ENCODE measurements around the gene DPCD. TPM values are rescaled to one million over a fixed set of nuclear protein-coding genes. Genes with fewer than 3 reads are reported as not detected.

DPCD gene
- total RNA-seq (2021; fragmentation: NEBNext Ultra II Directional; extraction: Animal tissue kit (Norgen Biotek cat#: 25700)) (18.8 and 21.2 TPM in 2 replicates), polyA plus RNA-seq (2011; rRNA removed) (25.2 and 31.4 TPM in 2 replicates), polyA minus RNA-seq (2011; rRNA and poly(A)+ RNA removed) (10.9 and 16.1 TPM in 2 replicates)
- 46.4 TPM for polyA plus RNA-seq (2011; cell fraction: cytosol; rRNA removed)
- polyA plus RNA-seq (2011; cell fraction: nucleus; rRNA removed): 19.5 TPM
- 31.3 to 40.4 TPM (median 36.3 TPM) in 4 replicates for polyA plus RNA-seq (2012, experiment 1 of 2)
- polyA plus RNA-seq (2012, experiment 2 of 2): 12.0 TPM
- 23.2 TPM for polyA plus RNA-seq (2013, experiment 1 of 2)
- 25.8 TPM for polyA plus RNA-seq (2013, experiment 2 of 2)
- 4.7 TPM for polyA minus RNA-seq (2011; cell fraction: cytosol; rRNA and poly(A)+ RNA removed)
- 6.5 TPM for polyA minus RNA-seq (2011; cell fraction: nucleus; rRNA and poly(A)+ RNA removed)
- long read RNA-seq, experiment 1, transcript DPCD-202 (6 exons, 858 nt): major isoform, 11 of 17 reads
- long read RNA-seq, experiment 1, partial matches to known transcripts: 5 of 17 reads
- long read RNA-seq, experiment 1, other reads (novel, unspliced or antisense): 1 of 17 reads
- long read RNA-seq, experiment 2, transcript DPCD-202 (6 exons, 858 nt): major isoform, 36 of 46 reads
- long read RNA-seq, experiment 2, partial matches to known transcripts: 4 of 46 reads
- long read RNA-seq, experiment 2, other reads (novel, unspliced or antisense): 6 of 46 reads

- H3K14ac ChIP-seq (ENCODE audit: insufficient read length): no peak within 1 kb of the TSS
- H4K8ac ChIP-seq (ENCODE audit: extremely low read depth, insufficient read depth, low read length): peak within 1 kb of the TSS; percentile 92
- no peak within 1 kb of the TSS for H2BK20ac ChIP-seq (ENCODE audit: low read length)
- peak within 1 kb of the TSS; percentile 52 to 71 (median 67); a peak in 6 of 7 replicates for H3K9ac ChIP-seq (replicated peaks in 1 of 4; ENCODE audit: extremely low read depth in 1 of 4, low read depth in 3 of 4, low read length in 3 of 4)
- H3K23me2 ChIP-seq (ENCODE audit: low read depth, low read length): peaks cover 8% of the 10 kb centered on the region
- H3K9me3 ChIP-seq (ENCODE audit: insufficient read depth in 2 of 2, low read depth in 1 of 2, low read length in 1 of 2): no peaks in the 10 kb centered on the region
- no peak within 1 kb of the TSS for H2AK5ac ChIP-seq (ENCODE audit: low read depth, low read length)
- peaks cover 0 to 8% of the 10 kb centered on the region in 2 experiments; a peak in 1 of 4 replicates for H3K79me2 ChIP-seq (ENCODE audit: control insufficient read depth in 1 of 2, insufficient read depth in 2 of 2, low read length in 2 of 2)
- FAIRE-seq: peak; percentile 78
- H4K5ac ChIP-seq (ENCODE audit: insufficient read length, low read depth, low read length): peak within 1 kb of the TSS; percentile 94
- H4K91ac ChIP-seq (replicated peaks; ENCODE audit: insufficient read length, low read length): peak within 1 kb of the TSS; percentile 97
- no peaks in the 10 kb centered on the region for H3K27me3 ChIP-seq (replicated peaks in 1 of 4; ENCODE audit: control insufficient read depth in 3 of 4, extremely low read depth in 1 of 4, insufficient read depth in 3 of 4, low read length in 3 of 4)
- H2BK120ac ChIP-seq (replicated peaks; ENCODE audit: low read depth, low read length): no peak within 1 kb of the TSS
- H3K79me1 ChIP-seq (ENCODE audit: low read depth, low read length): no peaks in the 10 kb centered on the region; the same call in 1 of the 2 replicates
- 0 out of 2 replicates have a peak within 1 kb of the TSS, but pooled peaks have one; percentile 51 for H2AFZ ChIP-seq (ENCODE audit: low read length)
- H3K56ac ChIP-seq (replicated peaks; ENCODE audit: insufficient read length, low read depth, low read length): peak within 1 kb of the TSS; percentile 85
- peak within 1 kb of the TSS; percentile 21 for H3K4ac ChIP-seq (replicated peaks; ENCODE audit: insufficient read length, low read depth, low read length)
- no peak within 1 kb of the TSS for H3K27ac ChIP-seq (ENCODE audit: low read depth, low read length)
- peak within 1 kb of the TSS; percentile 81 to 94 for H3K4me2 ChIP-seq (ENCODE audit: insufficient read depth in 1 of 2, low read depth in 2 of 2, low read length in 2 of 2)
- peaks cover 0 to 5% (median 4%) of the 10 kb centered on the region in 4 experiments; a peak in 6 of 7 replicates for H3K4me1 ChIP-seq (replicated peaks in 1 of 4; ENCODE audit: control insufficient read depth in 3 of 4, insufficient read depth in 4 of 4, low read length in 3 of 4)
- H4K20me1 ChIP-seq (replicated peaks in 1 of 2; ENCODE audit: control insufficient read depth in 1 of 2, insufficient read depth in 2 of 2, low read length in 2 of 2): peaks cover 0 to 1% of the 10 kb centered on the region in 2 experiments
- peak; percentile 75 to 95 for DNase-seq (ENCODE audit: low read depth in 1 of 2, low spot score in 2 of 2)
- WGBS, 2 experiments (ENCODE audit: extremely low coverage in 1 of 2, insufficient coverage in 1 of 2, insufficient read length in 1 of 2, insufficient replicate concordance in 2 of 2, low coverage in 1 of 2, low lambda C conversion rate in 2 of 2, missing lambda C conversion rate in 1 of 2): 3% methylated on average over 47 of the region's 50 CpGs; no CpG with 5 or more reads in 1 of the 2 experiments
- H3K23ac ChIP-seq (ENCODE audit: insufficient read length): no peak within 1 kb of the TSS
- CTCF ChIA-PET (ENCODE audit: partially characterized antibody): interaction anchor here (0.8 to 5.7 kb wide), 14 partner anchors 13 to 374 kb away, joined by 3 to 30 read pairs (median 3); partner anchors contain the start of gene NPM3
- H2BK12ac ChIP-seq (ENCODE audit: low read depth, low read length): 0 out of 2 replicates have a peak within 1 kb of the TSS, but pooled peaks have one; percentile 1
- H2BK15ac ChIP-seq (ENCODE audit: low read length): peak within 1 kb of the TSS; percentile 99; the same call in 1 of the 2 replicates
- H2BK5ac ChIP-seq (ENCODE audit: low read depth, low read length): peak within 1 kb of the TSS; percentile 69; the same call in 1 of the 2 replicates
- H3K36me3 ChIP-seq (ENCODE audit: control insufficient read depth in 2 of 4, insufficient read depth in 4 of 4, low read length in 3 of 4): peaks cover 0 to 12% (median 2%) of the 10 kb centered on the region in 4 experiments; a peak in 3 of 8 replicates
- POLR2A ChIA-PET (ENCODE audit: partially characterized antibody): interaction anchor here (0.9 to 5.2 kb wide), 6 partner anchors 9 to 191 kb away, joined by 3 to 42 read pairs (median 4); no protein-coding TSS in a partner anchor
- peak within 1 kb of the TSS; percentile 87; the same call in 1 of the 2 replicates for H3K18ac ChIP-seq (ENCODE audit: extremely low read depth, low read length)
- peak within 1 kb of the TSS; percentile 83 to 96 (median 88) for H3K4me3 ChIP-seq (ENCODE audit: extremely low read depth in 1 of 4, insufficient read depth in 2 of 4, low read depth in 3 of 4, low read length in 4 of 4)
- TF ChIP-seq TAF1 (IDR thresholded peaks at IDR 0.05; ENCODE audit: low read depth, low read length) (peak; percentile 54; the same call in 1 of the 2 replicates), EP300 (IDR thresholded peaks at IDR 0.05; ENCODE audit: borderline replicate concordance in 1 of 2, low read depth in 2 of 2, low read length in 2 of 2) (no peak), SAP30 (IDR thresholded peaks at IDR 0.05; ENCODE audit: insufficient read depth, insufficient replicate concordance, low read length) (peak; percentile 98), YY1 (IDR thresholded peaks at IDR 0.05; ENCODE audit: low read depth, low read length) (peak; percentile 95), EGR1 (IDR thresholded peaks at IDR 0.05; ENCODE audit: borderline replicate concordance, low read depth, low read length) (no peak), RAD21 (IDR thresholded peaks at IDR 0.05 in 1 of 2, conservative IDR thresholded peaks at IDR 0.05 in 1 of 2; ENCODE audit: low read depth in 2 of 2, low read length in 2 of 2) (no peak)
Measured at GRCh38 chr10:101587725-101588653, at the start of gene DPCD, which contains the start of gene POLL. Gene DPCD, plus strand, starts transcription at chr10:101588321. Its CDS starts 16 bp downstream, at chr10:101588337. Gene POLL, minus strand, starts transcription at chr10:101588257. Its CDS starts 897 bp downstream, at chr10:101587360.

All from H1 (cell line).